HCT116 (cell line): Measurements from ENCODE around the gene SERPINB8. TPM values are rescaled to one million over a fixed set of nuclear protein-coding genes. Genes with fewer than 3 reads are reported as not detected.

ENCODE experiments used
- ATAC-seq: fragments of 200-7000 bp; cut with Tn5 transposase; 2 replicates; pipeline ENCODE4 v1.9.1; 2020; ENCODE audit warnings: mild to moderate bottlenecking, moderate library complexity
- BruUV-seq: library from RNA; stranded (reverse); fragments of 400-500 nt; replicated peaks from 2 replicates; lab custom pipeline; 2021; lab: Mats Ljungman, UMichigan
- CTCF ChIA-PET: fragments of 300-600 bp; sonication (Branson Sonifier 250); formaldehyde crosslinking; loops from one replicate; lab custom pipeline; 2021; ENCODE audit warnings: antibody characterized with exemption; lab: Charles Lee
- POLR2A ChIA-PET: fragments of 300-600, 350-600 bp; sonication (Branson Sonifier 250); formaldehyde crosslinking; loops from one replicate; lab custom pipeline; 2021; ENCODE audit warnings: antibody characterized with exemption; lab: Charles Lee
- RAD21 ChIA-PET, 2 experiments: fragments of 300-600 bp; sonication (Branson Sonifier 250); formaldehyde crosslinking; loops; one replicate each; lab custom pipeline; 2023; ENCODE audit warnings: low total read pairs in 2 of 2; ENCODE audit not compliant: uncharacterized antibody in 2 of 2, unreplicated experiment in 2 of 2, low non-redundant PET in 1 of 2; lab: Charles Lee
- DNase-seq: peaks from one replicate; pipeline ENCODE4 v3.0.0-alpha.2; 2010; ENCODE audit warnings: low read depth, low spot score
- H2AFZ ChIP-seq: fragments of 200-600 bp; shearing (Covaris generic), sonication (generic); 2 replicates; pipeline ENCODE4 v1.6.1; 2017; ENCODE audit warnings: low read depth, mixed run types, mixed read lengths, antibody characterized with exemption, low read length; ENCODE audit not compliant: poor library complexity, severe bottlenecking
- H3K27ac ChIP-seq: 2 replicates; pipeline ENCODE4 v1.5.1; 2012; ENCODE audit warnings: low read depth, low read length
- H3K27me3 ChIP-seq: fragments of 200-600 bp; sonication (generic); 2 replicates; pipeline ENCODE4 v1.6.1; 2016; ENCODE audit warnings: mixed run types, low read length, mixed read lengths; ENCODE audit not compliant: insufficient read depth
- H3K36me3 ChIP-seq, 2 experiments: fragments of 200-500 bp in 1 of 2; fragments of 200-600 bp in 1 of 2; sonication (Bioruptor generic) in 1 of 2; sonication (generic) in 1 of 2; 2 replicates each; pipeline versions ENCODE4 v1.5.1 to v1.6.1; 2014 to 2016; ENCODE audit warnings: low read length in 2 of 2, inconsistent platforms in 1 of 2, mixed read lengths in 1 of 2, mixed run types in 1 of 2; ENCODE audit not compliant: insufficient read depth in 2 of 2, control insufficient read depth in 1 of 2
- H3K4me1 ChIP-seq, 2 experiments: fragments of 200-600 bp in 1 of 2; sonication (generic) in 1 of 2; 2 replicates each; pipeline versions ENCODE4 v1.5.1 to v1.6.1; 2012 to 2017; ENCODE audit warnings: low read length in 2 of 2, inconsistent platforms in 1 of 2, mild to moderate bottlenecking in 1 of 2, mixed read lengths in 1 of 2, mixed run types in 1 of 2, moderate library complexity in 1 of 2; ENCODE audit not compliant: insufficient read depth in 2 of 2, control insufficient read depth in 1 of 2
- H3K4me2 ChIP-seq: fragments of 200-600 bp; sonication (generic); 2 replicates; pipeline ENCODE4 v1.6.1; 2017; ENCODE audit warnings: mixed run types, low read length, mixed read lengths
- H3K4me3 ChIP-seq, 2 experiments: fragments of 200-600 bp in 1 of 2; sonication (generic) in 1 of 2; replicated peaks in 1 of 2; 2 replicates each; pipeline ENCODE4 v1.5.1; 2011 to 2016; ENCODE audit warnings: low read length in 2 of 2, control low read depth in 1 of 2, low read depth in 1 of 2, mild to moderate bottlenecking in 1 of 2, mixed read lengths in 1 of 2, mixed run types in 1 of 2
- H3K79me2 ChIP-seq: fragments of 200-600 bp; sonication (generic); 2 replicates; pipeline ENCODE4 v1.6.1; 2017; ENCODE audit warnings: mild to moderate bottlenecking, mixed run types, low read length, moderate library complexity, mixed read lengths; ENCODE audit not compliant: insufficient read depth
- H3K9ac ChIP-seq: fragments of 200-600 bp; sonication (generic); 2 replicates; pipeline ENCODE4 v1.6.1; 2016; ENCODE audit warnings: low read length, mixed read lengths
- H3K9me2 ChIP-seq: fragments of 200-600 bp; sonication (generic), shearing (Covaris generic); 2 replicates; pipeline ENCODE4 v1.6.1; 2017; ENCODE audit warnings: mixed run types, mild to moderate bottlenecking, moderate library complexity; ENCODE audit not compliant: insufficient read depth
- H3K9me3 ChIP-seq, 2 experiments: fragments of 200-500 bp in 1 of 2; fragments of 200-600 bp in 1 of 2; sonication (Bioruptor generic) in 1 of 2; sonication (generic) in 1 of 2; 2 replicates each; pipeline ENCODE4 v1.6.1; 2014 to 2017; ENCODE audit warnings: low read length in 2 of 2, mixed read lengths in 2 of 2, inconsistent platforms in 1 of 2, low read depth in 1 of 2, mild to moderate bottlenecking in 1 of 2, mixed run types in 1 of 2, moderate library complexity in 1 of 2; ENCODE audit not compliant: control insufficient read depth in 1 of 2, insufficient read depth in 1 of 2
- H4K20me1 ChIP-seq: fragments of 200-600 bp; sonication (generic), shearing (Covaris generic); 2 replicates; pipeline ENCODE4 v1.6.1; 2017; ENCODE audit warnings: mixed run types, mild to moderate bottlenecking, moderate library complexity; ENCODE audit not compliant: insufficient read depth
- ATF3 ChIP-seq: IDR thresholded peaks from 2 replicates; pipeline ENCODE4 v1.6.1; 2012
- CEBPB ChIP-seq: IDR thresholded peaks from 2 replicates; pipeline ENCODE4 v1.6.1; 2012; ENCODE audit warnings: low read depth
- EZH2phosphoT487 ChIP-seq: fragments of 200-600 bp; IDR thresholded peaks from 2 replicates; pipeline ENCODE4 v1.6.1; 2018; ENCODE audit warnings: antibody characterized with exemption, borderline replicate concordance
- MAX ChIP-seq: IDR thresholded peaks from 2 replicates; pipeline ENCODE4 v1.6.1; 2012
- POLR2A ChIP-seq: IDR thresholded peaks from 2 replicates; pipeline ENCODE4 v1.7.0; 2011; ENCODE audit warnings: borderline replicate concordance; ENCODE audit not compliant: insufficient read depth, insufficient read length; ENCODE audit errors: extremely low read depth
- POLR2AphosphoS5 ChIP-seq: IDR thresholded peaks from 2 replicates; pipeline ENCODE4 v1.6.1; 2011; ENCODE audit warnings: mild to moderate bottlenecking, low read depth, low read length, moderate library complexity
- RAD21 ChIP-seq: IDR thresholded peaks from 2 replicates; pipeline ENCODE4 v1.6.1; 2012; ENCODE audit warnings: low read depth, mild to moderate bottlenecking
- REST ChIP-seq: IDR thresholded peaks from 2 replicates; pipeline ENCODE4 v1.6.1; 2012; ENCODE audit warnings: low read depth
- SIN3A ChIP-seq: IDR thresholded peaks from 2 replicates; pipeline ENCODE4 v1.6.1; 2012; ENCODE audit warnings: low read depth
- SP1 ChIP-seq: IDR thresholded peaks from 2 replicates; pipeline ENCODE4 v1.6.1; 2012; ENCODE audit warnings: low read depth
- SRF ChIP-seq: IDR thresholded peaks from 2 replicates; pipeline ENCODE4 v1.6.1; 2012; ENCODE audit warnings: low read depth
- TCF7L2 ChIP-seq: IDR thresholded peaks from 2 replicates; pipeline ENCODE4 v1.7.0; 2011; ENCODE audit warnings: borderline replicate concordance, inconsistent platforms; ENCODE audit not compliant: insufficient read depth, insufficient read length; ENCODE audit errors: extremely low read depth
- YY1 ChIP-seq: IDR thresholded peaks from 2 replicates; pipeline ENCODE4 v1.6.1; 2011; ENCODE audit warnings: low read length, low read depth, moderate library complexity, mild to moderate bottlenecking; ENCODE audit not compliant: insufficient replicate concordance; ENCODE audit errors: extremely low read depth
- ZBTB33 ChIP-seq: IDR thresholded peaks from 2 replicates; pipeline ENCODE4 v1.6.1; 2011; ENCODE audit warnings: mild to moderate bottlenecking, low read length, moderate library complexity; ENCODE audit not compliant: insufficient replicate concordance; ENCODE audit errors: extremely low read depth
- intact Hi-C: fragments of 100-400 bp; cut with micrococcal nuclease; formaldehyde crosslinking; loops from 2 replicates; pipeline ENCODE4 v1.10.0; 2022
- total RNA-seq: library from RNA; stranded (reverse); gene quantifications from one replicate; pipeline ENCODE4 v1.2.1, GENCODE V29; 2021; ENCODE audit not compliant: unreplicated experiment

The SERPINB8 gene
- total RNA-seq, 1 experiment from 2014 or later = 5.9 TPM

- H3K9me3 ChIP-seq = no peaks in the 10 kb centered on the region
- H3K27ac ChIP-seq = no peak overlapping the region
- H3K27me3 ChIP-seq = no peaks in the 10 kb centered on the region
- no peaks in the 10 kb centered on the region for H3K79me2 ChIP-seq
- H3K4me3 ChIP-seq = no peak overlapping the region
- TF ChIP-seq RAD21 (no peak), POLR2A (no peak), SRF (no peak), SP1 (no peak), SIN3A (no peak), MAX (no peak), CEBPB (no peak), REST (no peak), ZBTB33 (no peak), ATF3 (no peak), POLR2AphosphoS5 (no peak), EZH2phosphoT487 (no peak), YY1 (no peak), TCF7L2 (no peak)
- no TSS peak for BruUV-seq
- no peak overlapping the region for H3K9ac ChIP-seq
- RAD21 ChIA-PET = no interaction called here
- DNase-seq = no peak
- H3K36me3 ChIP-seq = no peaks in the 10 kb centered on the region
- no peak overlapping the region for H3K4me2 ChIP-seq
- CTCF ChIA-PET = no interaction called here
- POLR2A ChIA-PET = no interaction called here
- intact Hi-C loops = no loop called here
- H3K4me1 ChIP-seq = no peaks in the 10 kb centered on the region
- no peaks in the 10 kb centered on the region for H4K20me1 ChIP-seq
- no peak for ATAC-seq
- no peaks in the 10 kb centered on the region for H3K9me2 ChIP-seq
- H2AFZ ChIP-seq = no peak overlapping the region
Observed at GRCh38 chr18:63924551-63924950, 45.3 kb upstream of the SERPINB8 start.
